NCI-H82 treated with DMSO at 0.1 percent for 48 hours (cell line): ENCODE measurements around the gene IFTAP.

Source experiments
- DNase-seq: peaks from one replicate; lab custom pipeline; 2025; ENCODE audit not compliant: unreplicated experiment; lab: John Stamatoyannopoulos, UW

Gene IFTAP

DNA sequence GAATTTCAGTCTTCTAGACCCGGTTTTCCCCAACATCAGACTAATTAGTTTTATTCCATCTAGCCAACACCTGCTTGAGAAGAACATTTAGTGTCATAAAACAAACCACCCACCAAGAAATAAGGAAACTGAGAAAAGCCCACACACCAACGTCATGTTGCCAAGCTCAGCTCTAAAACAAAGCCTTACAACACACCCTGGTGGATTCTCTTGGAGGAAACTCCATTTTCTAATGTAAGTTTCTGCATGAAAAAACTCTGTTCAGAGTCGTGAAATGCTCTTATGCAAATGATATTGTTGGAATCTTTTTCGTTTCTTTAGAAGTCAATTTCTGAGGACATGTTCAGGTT, 108.7 kb downstream of the IFTAP start:
- no peak for DNase-seq
